Hematopoietic multipotent progenitor cell treated with erythropoietin and hydrocortisone succinate and interleukin-3 and kit ligand, for 8 days (in vitro differentiated cells): ENCODE results near the gene TRH.
"Not testable (repeated sequence)": the region's sequence is repeated elsewhere in the genome, so short reads cannot be mapped to it uniquely, and the experiment has no call there.

Source experiments
- DNase-seq: peaks from one replicate; pipeline ENCODE4 v3.0.0-alpha.2; 2015

Gene TRH

GRCh38 chr3:130013246-130013645, 38.7 kb downstream of the TRH start:
- not testable (repeated sequence) for DNase-seq

- DNase-seq, result no peak
Observed at GRCh38 chr3:130014526-130014925, 40.0 kb downstream of the TRH start.

GRCh38 chr3:130017661-130018060, 43.1 kb downstream of the TRH start:
- DNase-seq, result not testable (repeated sequence)

GRCh38 chr3:130026146-130026829, 51.8 kb downstream of the TRH start:
- peak; percentile 5 for DNase-seq

- not testable (repeated sequence) for DNase-seq
Observed at GRCh38 chr3:130027437-130027836, 52.9 kb downstream of the TRH start.
